GM21576 (cell line): ENCODE results near the gene CD200R1L.
A peak's percentile ranks its signal among the peaks of the same experiment; 100 is the strongest.

Experiments used
- ATAC-seq: cut with Tn5 transposase; IDR thresholded peaks from one replicate; pipeline ENCODE4 v1.9.1; 2021; ENCODE audit warnings: mild to moderate bottlenecking, moderate library complexity; ENCODE audit not compliant: unreplicated experiment

CD200R1L gene

DNA sequence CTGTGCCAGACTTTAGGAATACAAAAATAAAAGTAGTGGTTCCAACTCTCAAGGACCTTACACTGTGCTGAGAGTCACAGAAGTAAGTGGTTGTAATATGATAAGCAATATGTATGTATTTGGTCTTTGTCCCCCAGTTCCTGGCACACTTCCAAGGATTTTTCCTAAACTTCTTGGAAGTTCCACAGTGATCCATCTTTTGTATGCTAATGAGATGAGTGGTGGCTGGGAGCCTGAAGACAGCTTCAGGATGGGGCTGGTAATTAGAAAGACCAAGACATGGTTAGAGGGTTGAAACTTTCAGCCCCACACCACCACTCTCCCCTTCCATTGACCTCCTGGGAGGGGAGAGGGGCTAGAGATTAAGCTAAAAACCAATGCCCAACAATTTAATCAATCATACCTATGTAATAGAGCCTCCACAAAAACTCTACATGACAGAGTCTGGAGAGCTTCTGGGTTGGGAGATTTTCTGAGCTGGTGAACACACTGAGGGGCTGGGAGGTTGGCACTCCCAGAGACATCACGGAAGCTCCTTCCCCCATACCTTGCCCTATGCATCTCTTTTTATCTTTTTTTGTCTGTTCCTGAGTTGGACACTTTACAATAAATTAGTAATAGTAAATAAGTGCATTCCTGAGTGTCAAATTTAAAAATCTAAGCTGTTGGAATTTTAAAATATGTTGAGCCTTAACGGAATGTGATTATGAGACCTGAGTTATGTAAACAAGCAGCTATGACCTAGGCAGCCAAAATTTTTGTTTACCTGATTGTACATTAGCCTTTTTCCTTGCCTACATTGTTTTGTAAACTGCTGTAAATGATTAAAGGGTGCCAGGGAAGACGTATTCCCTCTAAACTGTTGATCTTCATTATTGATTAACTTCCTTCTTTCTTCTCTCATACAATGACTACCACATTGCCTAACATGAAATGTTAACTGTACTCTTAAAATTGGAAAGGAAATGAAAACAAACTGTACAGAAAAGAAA is 24.3 kb downstream of the CD200R1L start:
- no peak for ATAC-seq

DNA sequence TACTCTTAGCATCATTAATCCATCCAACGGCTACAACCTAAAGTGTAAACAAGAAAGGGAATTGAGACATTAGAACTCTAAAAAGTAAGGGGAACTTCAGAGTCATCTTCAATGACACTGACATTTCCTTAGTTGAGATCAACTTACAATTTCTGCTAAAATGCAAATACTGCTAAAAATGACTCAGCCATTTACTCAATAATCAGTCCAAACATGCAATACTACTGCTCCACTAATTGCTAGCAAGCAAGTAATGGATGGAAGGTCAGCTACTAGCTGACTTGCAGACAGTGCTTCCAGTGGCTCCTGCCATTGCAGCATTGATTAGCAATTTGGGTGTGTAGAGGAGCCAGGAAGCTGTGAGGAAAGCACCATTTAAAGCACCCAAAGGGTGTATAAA is 28.4 kb downstream of the CD200R1L start:
- no peak for ATAC-seq

DNA sequence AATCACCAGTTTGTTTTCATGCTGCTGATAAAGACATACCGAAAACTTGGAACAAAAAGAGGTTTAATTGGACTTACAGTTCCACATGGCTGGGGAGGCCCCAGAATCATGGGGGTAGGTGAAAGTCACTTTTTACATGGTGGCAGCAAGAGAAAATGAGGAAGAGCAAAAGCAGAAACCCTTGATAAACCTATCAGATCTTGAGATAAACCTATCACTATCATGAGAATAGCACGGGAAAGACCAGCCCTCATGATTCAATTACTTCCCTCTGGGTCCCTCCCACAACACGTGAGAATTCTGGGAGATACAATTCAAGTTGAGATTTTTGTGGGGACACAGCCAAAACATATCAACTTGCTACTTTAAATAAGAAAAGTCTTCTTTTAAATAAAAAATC is 28.9 kb downstream of the CD200R1L start:
- no peak for ATAC-seq

DNA sequence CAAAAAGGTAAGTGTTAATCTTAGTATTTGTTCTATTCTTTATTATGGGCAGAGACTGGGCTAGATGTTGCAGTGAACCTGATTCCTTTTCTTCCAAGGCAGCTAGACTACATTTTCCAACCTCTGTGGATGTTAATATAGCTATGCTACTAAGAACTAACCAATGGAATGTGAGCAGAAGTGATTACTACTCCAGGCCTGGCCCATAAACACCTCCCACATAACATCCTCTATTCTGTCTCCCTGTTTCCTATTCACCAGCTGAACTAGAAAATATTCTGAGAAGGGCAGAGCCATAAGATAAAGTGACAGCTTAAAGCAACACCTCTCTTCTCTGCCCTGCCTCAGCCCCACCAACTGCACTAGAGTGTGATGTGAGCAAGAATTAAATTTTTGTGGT is 29.4 kb downstream of the CD200R1L start:
- no peak for ATAC-seq

DNA sequence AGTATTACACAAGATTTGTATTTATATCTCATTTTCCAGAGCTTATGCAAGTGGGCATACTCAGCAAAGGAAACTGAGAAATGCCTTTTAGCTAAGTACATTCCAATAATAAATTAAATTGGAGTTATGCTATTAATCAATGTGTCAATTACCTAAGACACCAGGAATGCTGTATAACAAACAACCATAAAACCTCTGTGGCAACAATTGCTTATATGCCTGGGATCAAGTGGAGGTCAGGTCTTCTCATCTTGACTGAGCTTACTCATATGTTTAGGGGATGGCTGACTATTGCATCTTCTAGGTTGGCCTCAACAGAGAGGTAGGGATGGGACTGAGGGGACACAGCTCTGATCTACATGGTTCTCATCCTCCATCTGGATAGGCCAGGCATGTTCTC is 30.7 kb downstream of the CD200R1L start:
- no peak for ATAC-seq

DNA sequence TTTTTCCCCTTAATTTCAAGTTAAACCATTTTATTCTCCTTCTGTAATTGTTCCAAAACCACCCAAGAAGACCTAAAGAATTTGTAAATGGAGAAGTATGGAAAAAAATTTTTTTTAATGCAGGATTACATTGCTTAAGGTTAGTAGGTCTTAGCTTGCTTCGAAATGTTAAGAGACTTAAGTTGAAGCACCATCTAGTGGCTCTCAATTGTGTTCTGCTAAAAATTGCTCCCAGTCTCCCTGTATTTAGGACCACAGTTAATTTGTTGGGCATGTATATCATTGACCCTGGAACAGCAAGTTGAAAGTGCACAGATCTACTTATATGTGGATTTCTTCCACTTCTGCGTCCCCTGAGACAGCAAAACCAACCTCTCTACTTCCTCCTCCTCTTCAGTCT is 32.4 kb downstream of the CD200R1L start:
- ATAC-seq, result no peak

DNA sequence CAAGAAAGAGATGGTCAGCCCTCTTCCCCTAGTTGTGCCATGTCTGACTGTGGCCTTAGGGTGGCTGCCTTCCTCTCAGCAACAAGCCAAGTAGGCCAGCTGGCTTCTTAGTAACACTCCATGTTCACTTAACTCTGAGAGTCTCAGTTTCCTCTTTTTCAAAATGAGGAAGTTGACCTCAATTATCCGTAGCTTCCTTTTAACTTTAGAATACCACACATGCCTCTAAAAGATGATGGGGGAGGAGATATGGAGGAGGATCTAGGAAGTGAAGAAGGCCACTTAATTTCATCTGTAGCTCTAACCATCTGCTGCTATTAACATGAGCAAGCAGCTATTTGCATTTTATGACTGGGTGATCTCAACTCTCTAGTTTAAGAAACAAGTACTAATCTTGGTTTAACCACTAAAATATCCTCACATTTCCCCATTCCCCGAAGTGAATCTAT is 32.9 kb downstream of the CD200R1L start:
- peak; percentile 83 for ATAC-seq

DNA sequence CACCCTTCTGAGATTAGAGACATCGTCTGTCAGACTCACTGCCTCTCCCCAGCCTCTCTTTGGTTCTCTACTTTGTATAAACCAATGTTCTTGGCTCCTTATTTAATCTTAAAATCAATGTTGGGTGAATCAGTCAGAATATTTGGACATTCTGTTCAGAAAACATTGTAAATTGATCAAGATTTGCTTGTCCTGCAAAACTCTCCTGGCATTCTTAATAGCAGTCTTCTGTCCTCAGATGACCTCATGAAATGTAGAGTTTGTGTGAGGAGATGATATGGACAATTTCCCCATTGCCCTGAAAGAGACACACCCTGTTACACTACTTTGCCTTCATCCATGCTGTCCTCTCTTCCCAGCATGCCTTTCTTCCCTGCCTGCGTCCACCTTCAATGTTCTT is 33.6 kb downstream of the CD200R1L start:
- no peak for ATAC-seq

DNA sequence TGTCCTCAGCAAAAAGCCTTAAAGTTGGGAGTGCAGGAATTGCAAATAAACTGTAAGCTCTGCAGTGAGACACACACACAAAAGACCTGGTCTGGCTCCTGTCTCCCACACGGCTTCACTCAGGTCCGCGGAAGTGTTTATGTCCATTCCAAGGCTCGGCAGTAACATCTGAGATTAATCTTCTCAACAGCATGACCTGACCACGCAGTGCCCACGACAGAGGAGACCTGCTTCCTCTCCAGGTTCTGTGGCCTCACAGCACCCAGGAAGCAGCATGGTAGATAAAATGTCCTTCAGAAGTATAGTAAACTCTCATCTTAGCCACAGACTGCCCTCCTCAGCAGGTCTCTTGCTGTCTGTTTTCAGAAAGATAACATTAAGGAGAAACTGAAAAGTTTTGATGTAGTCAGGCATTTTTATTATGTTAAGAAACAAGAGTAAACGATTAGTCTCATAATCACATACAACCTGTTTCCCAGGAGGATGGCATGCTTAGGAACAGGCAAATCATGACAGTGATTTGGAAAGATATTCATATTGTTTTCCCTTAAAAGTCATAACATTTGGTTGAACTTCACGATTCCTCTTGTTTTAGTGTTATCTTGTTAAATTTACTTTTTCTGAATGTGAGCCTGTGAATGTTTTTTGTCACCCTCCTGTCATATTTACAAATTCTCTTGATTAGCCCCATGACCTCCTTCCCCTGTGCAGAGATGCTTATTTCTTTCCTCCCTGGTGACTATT is 34.6 kb downstream of the CD200R1L start:
- ATAC-seq, result no peak

DNA sequence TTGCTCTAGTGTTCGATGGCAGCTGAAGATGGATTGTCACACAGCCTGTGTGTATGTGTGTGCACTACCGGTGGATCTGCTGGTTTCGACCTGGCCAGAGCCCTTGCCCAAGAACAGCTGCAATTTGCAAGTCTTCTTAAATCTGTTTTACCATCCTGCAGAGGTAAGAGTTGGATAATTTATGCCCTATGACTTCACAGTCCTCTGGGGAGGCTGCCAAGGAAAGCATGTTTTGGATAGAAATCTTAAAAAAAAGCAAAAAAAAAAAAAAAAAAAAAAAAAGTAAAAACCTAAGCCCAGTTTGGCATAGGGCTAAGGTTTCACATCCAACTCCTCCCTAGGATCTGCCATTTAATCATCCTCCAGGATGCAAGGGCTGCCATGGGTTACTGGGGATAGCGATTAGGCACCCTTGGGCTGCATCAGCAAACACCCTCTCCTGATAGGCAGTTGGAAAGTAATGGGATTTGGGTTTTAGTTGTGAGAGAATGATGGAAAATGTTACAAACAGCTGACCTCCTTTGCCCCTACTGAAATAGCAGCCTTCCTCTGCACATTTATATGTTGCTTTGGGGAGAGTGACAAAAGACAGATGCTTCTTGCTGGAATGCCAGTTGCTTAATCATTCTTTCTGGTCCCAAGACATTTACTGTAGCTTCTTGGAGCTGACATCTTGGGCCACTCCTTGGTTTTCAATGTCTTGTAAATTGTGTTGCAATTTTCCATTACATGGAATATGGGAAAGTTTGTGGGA is 35.4 kb downstream of the CD200R1L start:
- ATAC-seq, result no peak

DNA sequence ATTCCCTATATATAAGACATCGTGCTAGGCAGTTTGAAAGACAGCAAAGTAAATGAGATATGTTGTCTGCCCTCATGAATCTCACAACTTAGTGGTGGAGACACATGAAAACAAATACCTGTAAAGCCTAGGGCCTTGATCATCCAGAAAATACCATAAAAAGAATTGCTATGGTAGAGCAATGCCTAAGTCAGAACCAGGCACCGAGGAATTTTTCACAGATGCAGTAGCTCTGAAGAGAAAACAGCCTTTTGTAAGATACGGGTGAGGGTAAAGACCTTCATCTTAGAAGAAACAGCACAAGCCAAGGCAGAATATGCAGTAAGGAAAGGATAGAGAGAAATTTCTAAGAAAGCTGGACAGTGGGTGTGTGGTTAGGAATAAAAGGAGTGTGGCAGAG is 36.1 kb downstream of the CD200R1L start:
- no peak for ATAC-seq

DNA sequence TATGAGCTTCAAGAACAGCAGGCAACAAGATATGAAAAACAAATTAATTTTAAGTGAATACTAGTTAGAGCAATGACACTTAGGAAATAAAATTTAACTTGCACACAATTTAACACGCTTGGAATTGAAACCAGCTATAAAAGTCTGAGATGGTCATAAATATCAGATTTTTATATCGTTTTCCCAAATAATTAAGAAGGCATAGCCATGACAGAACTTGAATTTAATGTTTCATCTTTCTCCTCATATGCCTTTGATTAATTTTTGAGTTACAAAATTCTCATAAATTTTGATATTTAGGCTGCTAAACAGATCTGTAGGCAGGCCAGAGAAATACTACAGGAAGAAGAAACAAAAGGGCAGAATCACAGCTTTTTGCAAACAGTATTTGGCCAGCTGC is 38.5 kb downstream of the CD200R1L start:
- no peak for ATAC-seq

DNA sequence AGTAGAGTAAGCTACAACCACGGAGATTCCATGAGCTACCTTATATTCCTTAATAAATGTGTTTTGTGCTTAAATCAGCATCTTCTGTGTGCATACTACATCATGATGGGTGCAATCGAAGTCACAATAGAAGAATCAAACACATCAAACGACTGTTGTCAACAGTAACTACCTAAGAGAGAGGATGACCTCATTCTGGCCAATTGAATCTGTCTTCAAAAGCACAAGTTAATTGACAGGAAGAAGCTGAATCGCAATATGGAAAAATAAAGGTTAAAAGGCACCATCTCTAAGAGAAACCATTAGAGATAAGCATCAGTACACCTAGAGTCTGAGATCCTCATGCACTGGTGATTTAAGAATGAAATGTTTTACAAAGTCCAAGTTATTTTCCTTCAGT is 39.0 kb downstream of the CD200R1L start:
- no peak for ATAC-seq

DNA sequence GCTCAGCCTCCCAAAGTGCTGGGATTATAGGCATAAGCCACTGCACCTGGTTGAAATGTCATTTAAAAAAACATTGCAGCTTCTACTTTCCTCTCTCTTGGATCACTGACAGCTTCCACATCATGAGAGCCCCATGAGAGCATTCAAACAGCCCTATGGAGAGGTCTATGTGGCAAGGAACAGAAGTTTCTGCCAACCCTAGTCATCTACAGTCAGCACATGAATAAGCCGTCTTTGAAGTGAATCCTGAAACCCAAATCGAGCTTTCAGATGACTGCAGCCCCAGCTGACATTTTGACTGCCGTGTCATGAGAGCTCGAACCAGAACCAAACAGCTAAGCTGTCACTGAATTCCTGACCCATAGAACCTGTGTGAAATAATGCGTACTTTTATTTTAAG is 39.8 kb downstream of the CD200R1L start:
- no peak for ATAC-seq

DNA sequence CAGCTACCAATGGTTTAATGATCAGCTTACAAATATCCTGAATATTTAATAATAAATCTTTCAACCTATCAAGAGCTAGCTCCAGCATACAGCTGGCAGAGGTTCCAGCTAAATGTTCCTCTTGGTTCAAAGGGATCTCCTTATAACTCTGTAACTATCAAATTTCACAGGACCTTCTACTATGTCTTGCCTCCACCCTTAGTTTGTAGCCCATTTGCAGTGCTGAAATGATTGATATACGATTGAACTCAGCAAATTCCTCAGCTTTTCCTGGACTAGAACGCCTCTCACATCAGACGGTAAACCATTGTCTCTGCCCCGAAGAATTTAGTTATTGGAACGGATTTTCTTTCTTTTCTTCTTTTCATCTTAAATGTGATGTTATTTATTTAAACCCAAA is 41.5 kb downstream of the CD200R1L start:
- no peak for ATAC-seq

DNA sequence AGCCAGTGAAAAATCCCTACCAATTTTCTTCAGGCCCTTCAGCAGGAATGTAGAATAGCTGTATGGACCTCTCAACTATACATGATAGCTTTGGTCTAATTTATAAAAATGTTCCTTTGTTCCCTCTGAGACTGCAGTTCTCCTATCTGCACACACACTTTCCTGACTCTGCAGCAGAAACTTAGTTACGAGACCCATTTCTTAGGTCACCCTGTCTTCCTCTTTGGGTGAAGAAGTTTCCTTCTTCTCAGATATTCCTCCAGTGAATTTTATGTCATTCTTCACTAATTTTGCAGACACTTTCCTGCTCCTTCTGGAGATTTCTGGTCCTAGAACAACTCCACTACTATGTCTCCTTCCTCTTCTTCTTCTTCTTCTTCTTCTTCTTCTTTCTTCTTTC is 42.6 kb downstream of the CD200R1L start:
- no peak for ATAC-seq

DNA sequence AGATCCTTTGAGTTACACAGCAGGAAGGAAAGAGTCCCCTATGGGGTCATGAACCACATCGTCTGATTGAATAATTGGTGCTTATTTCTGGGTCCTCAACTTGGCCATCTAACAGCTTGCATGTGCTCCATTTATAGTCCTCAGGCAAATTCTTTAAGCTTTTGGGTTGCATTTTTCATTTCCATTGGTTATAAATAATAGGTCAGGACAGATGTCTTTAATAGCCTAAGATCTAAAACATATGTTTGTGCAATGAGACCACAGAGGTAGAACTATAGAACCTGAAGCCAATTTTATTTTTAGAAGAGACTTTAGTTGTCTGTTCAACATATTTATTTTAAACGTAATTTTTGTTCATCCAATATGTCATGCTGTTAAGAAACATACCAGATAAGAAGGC is 43.2 kb downstream of the CD200R1L start:
- no peak for ATAC-seq

DNA sequence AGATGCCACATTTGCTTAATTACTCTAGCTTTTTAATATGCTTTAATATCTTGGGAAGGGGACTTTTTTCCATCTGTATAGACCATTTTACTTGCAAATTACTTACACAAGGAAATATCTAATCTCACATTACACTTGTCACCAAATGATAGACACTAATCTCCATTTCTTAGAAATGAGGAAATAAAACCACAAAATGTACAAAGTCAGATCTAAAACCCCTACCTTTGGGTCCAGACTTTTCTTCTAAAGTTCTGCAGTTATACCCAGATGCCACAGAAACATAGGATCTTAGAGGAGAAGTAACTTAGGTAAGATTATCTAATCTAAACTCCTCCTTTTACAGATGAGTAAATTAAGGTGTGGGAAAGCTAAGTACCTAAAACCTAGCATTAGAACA is 44.3 kb downstream of the CD200R1L start:
- ATAC-seq, result no peak

DNA sequence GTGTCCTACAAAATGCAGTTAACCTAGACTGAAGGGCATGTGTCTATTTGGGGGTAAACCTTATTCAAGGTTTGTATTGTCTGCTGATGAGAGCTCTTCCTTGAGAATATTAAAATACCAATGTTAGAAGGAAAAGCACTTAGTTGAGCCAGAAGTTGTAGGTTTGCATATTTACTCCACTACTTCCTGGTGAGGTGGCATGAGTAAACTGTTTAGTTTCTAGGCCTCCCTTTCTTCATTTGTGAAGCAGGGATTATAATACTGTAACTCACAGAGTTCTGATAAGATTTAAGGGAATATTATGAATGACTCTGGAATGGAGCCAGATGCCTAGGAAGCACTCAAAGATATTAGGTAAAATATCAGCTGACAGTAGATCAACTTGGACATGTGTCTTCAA is 46.7 kb downstream of the CD200R1L start:
- no peak for ATAC-seq

DNA sequence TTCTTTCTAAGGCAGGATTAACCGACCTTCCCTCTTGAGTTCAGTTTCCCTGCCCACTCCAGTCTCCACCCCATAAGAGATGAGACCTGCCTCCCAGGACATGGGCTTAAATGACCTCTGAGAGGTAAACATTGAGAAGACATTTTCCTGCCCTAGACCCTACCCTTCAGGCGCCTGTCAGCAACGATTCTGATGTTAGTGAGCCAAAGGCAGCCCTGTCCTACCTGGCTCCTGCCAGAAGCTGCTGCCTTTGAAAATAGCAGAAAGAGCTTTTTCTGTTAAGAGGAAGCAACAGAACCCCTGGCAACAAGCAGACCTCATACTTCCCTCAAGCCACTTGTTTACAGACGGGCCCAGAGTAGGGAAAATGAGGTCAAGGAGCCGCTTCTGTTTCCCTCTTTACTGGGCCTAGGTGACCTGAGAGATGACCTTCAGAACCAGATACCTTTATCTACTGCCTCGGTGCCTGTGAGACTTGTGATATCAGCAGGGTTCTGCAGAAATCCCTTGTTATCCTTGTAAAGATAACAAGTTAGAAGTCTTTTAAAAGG is 52.0 kb downstream of the CD200R1L start:
- ATAC-seq, result no peak
